Panc1 (cell line): Measurements from ENCODE around the gene SUPT3H.

Experiments
- CTCF ChIP-seq: fragments of 450-650 bp; IDR thresholded peaks from 2 replicates; pipeline ENCODE4 v1.5.1; 2017; ENCODE audit warnings: mild to moderate bottlenecking
- POLR2AphosphoS5 ChIP-seq: IDR thresholded peaks from 2 replicates; pipeline ENCODE4 v1.6.1; 2012; ENCODE audit warnings: mild to moderate bottlenecking, low read depth, low read length, moderate library complexity
- REST ChIP-seq, 2 experiments: IDR thresholded peaks; 2 replicates each; pipeline ENCODE4 v1.6.1; 2011 to 2012; ENCODE audit warnings: low read depth in 2 of 2, control low read depth in 1 of 2, low read length in 1 of 2, mild to moderate bottlenecking in 1 of 2, moderate library complexity in 1 of 2; ENCODE audit not compliant: insufficient read depth in 1 of 2
- SIN3A ChIP-seq: IDR thresholded peaks from 2 replicates; pipeline ENCODE4 v1.6.1; 2012; ENCODE audit warnings: low read depth, mild to moderate bottlenecking, low read length, moderate library complexity, borderline replicate concordance; ENCODE audit not compliant: insufficient read depth

- no peak for TF ChIP-seq POLR2AphosphoS5
- no peak for TF ChIP-seq CTCF
- TF ChIP-seq SIN3A = no peak
- no peak for TF ChIP-seq REST (IDR thresholded peaks at IDR 0.05; ENCODE audit: insufficient read depth in 1 of 2, low read depth in 2 of 2, low read length in 1 of 2)
Observed at GRCh38 chr6:45047573-45047972, 330.2 kb downstream of the SUPT3H start.
